GM23248 (cell line): ENCODE results near the gene GDPD5.

ENCODE experiments used
- EZH2 ChIP-seq: fragments of 200-600 bp; sonication (generic); IDR thresholded peaks from 2 replicates; pipeline ENCODE4 v1.6.1; 2018; ENCODE audit warnings: antibody characterized with exemption, mild to moderate bottlenecking; ENCODE audit not compliant: insufficient read depth, poor library complexity, severe bottlenecking
- EZH2phosphoT487 ChIP-seq: fragments of 200-600 bp; sonication (generic); IDR thresholded peaks from 2 replicates; pipeline ENCODE4 v1.6.1; 2018; ENCODE audit warnings: antibody characterized with exemption, moderate library complexity, mild to moderate bottlenecking, low read depth; ENCODE audit not compliant: insufficient read depth

DNA sequence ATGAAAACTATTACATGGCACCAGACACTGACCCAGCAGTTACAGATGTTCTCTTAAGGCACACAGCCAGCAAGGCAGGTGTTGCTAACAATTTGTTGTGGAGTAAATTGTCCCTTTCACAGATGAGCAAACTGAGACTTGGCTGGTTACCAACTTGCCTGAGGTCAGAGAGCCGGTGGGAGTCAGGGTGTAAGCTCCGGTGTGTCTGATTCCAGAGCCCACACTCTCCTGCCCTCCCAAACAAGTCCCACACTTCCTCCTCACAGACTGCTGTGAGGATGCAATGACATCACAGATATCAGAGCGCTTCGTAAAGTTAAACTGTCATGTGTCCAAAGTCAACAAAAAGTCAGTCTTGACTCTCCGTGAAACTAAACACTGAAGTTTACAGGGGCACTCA is 12.5 kb downstream of the GDPD5 start:
- TF ChIP-seq EZH2 (no peak), EZH2phosphoT487 (no peak)
